GM23338 (cell line): ENCODE results near the gene SUGCT.

ENCODE experiments used
- CTCF ChIP-seq, 2 experiments: fragments of 200-600 bp in 1 of 2; sonication (generic) in 1 of 2; conservative IDR thresholded peaks; 2 replicates each; pipeline versions ENCODE4 v1.5.1 to v1.6.1; 2016 to 2017; ENCODE audit warnings: antibody characterized with exemption in 2 of 2, low read depth in 2 of 2, mild to moderate bottlenecking in 2 of 2, moderate library complexity in 1 of 2
- EZH2 ChIP-seq: fragments of 200-600 bp; sonication (generic); IDR thresholded peaks from one replicate; pipeline ENCODE4 v1.8.0; 2017; ENCODE audit warnings: antibody characterized with exemption, mild to moderate bottlenecking, low read depth; ENCODE audit not compliant: unreplicated experiment
- NANOG ChIP-seq: IDR thresholded peaks from 2 replicates; pipeline ENCODE4 v1.6.1; 2016; ENCODE audit warnings: antibody characterized with exemption, borderline replicate concordance
- POLR2AphosphoS5 ChIP-seq: IDR thresholded peaks from 2 replicates; pipeline ENCODE4 v1.6.1; 2016; ENCODE audit warnings: antibody characterized with exemption, low read depth
- ZNF331 ChIP-seq: fragments of 250-450 bp; sonication (Bioruptor Pico); IDR thresholded peaks from 2 replicates; pipeline ENCODE4 v1.5.0; 2020; ENCODE audit warnings: low read depth, mild to moderate bottlenecking, moderate library complexity

DNA sequence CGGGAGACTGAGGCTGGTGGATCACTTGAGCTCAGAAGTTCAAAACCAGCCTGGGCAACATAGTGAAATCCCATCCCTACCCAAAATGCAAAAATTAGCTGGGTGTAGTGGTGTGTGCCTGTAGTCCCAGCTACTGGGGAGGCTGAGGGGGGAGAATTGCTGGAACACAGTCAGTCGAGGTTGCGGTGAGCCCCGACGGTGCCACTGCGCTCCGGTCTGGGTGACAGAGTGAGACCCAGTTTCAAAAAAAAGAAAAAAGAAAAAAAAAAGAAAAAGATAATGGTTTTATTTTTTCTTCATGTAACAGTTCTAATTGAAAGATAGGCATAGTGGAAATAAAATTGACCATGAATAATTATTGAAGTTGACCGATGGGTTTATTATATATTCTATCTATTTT, 99.9 kb downstream of the SUGCT start:
- TF ChIP-seq POLR2AphosphoS5 (no peak), CTCF (conservative IDR thresholded peaks at IDR 0.05; ENCODE audit: low read depth in 2 of 2) (no peak), NANOG (no peak), EZH2 (no peak), ZNF331 (CRISPR knock-in tag) (no peak)
